Loucy (cell line): Measurements from ENCODE around the gene NR1H3.

Experiments used
- H2AFZ ChIP-seq: fragments of 200-600 bp; sonication (generic); 2 replicates; pipeline ENCODE4 v1.6.0; 2016; ENCODE audit warnings: antibody characterized with exemption, mild to moderate bottlenecking, low read length, moderate library complexity
- H3F3A ChIP-seq: fragments of 200-600 bp; 2 replicates; pipeline ENCODE4 v1.6.0; 2016; ENCODE audit warnings: antibody characterized with exemption, low read depth, mild to moderate bottlenecking
- H3K27me3 ChIP-seq: fragments of 200-600 bp; sonication (generic); 2 replicates; pipeline ENCODE4 v1.6.1; 2014; ENCODE audit warnings: low read length, mild to moderate bottlenecking; ENCODE audit not compliant: insufficient read depth, poor library complexity, severe bottlenecking
- H3K36me3 ChIP-seq: fragments of 200-600 bp; sonication (generic); 2 replicates; pipeline ENCODE4 v1.6.1; 2016; ENCODE audit warnings: low read length; ENCODE audit not compliant: insufficient read depth
- H3K4me1 ChIP-seq: fragments of 200-600 bp; sonication (generic); 2 replicates; pipeline ENCODE4 v1.5.1; 2014; ENCODE audit warnings: low read length, mild to moderate bottlenecking; ENCODE audit not compliant: insufficient read depth, poor library complexity, severe bottlenecking
- H3K4me2 ChIP-seq: fragments of 200-600 bp; sonication (generic); 2 replicates; pipeline ENCODE4 v1.6.0; 2014; ENCODE audit warnings: antibody characterized with exemption, low read length, low read depth, mild to moderate bottlenecking; ENCODE audit not compliant: poor library complexity, severe bottlenecking
- H3K4me3 ChIP-seq: fragments of 200-600 bp; sonication (generic); 2 replicates; pipeline ENCODE4 v1.5.1; 2014; ENCODE audit warnings: low read length, mild to moderate bottlenecking, mixed read lengths; ENCODE audit not compliant: poor library complexity, severe bottlenecking
- H3K79me2 ChIP-seq: fragments of 200-600 bp; sonication (generic); 2 replicates; pipeline ENCODE4 v1.6.1; 2014; ENCODE audit warnings: low read length; ENCODE audit not compliant: insufficient read depth
- H3K9ac ChIP-seq: fragments of 200-600 bp; sonication (generic); 2 replicates; pipeline ENCODE4 v1.6.0; 2014; ENCODE audit warnings: mild to moderate bottlenecking, low read depth, low read length, moderate library complexity; ENCODE audit not compliant: poor library complexity, severe bottlenecking
- H3K9me2 ChIP-seq: fragments of 200-600 bp; sonication (generic); replicated peaks from 2 replicates; pipeline ENCODE4 v1.6.1; 2016; ENCODE audit warnings: low read depth, low read length, mixed read lengths
- H3K9me3 ChIP-seq: fragments of 200-600 bp; sonication (generic); 2 replicates; pipeline ENCODE4 v1.6.1; 2014; ENCODE audit warnings: mild to moderate bottlenecking, antibody characterized with exemption, low read length, low read depth; ENCODE audit not compliant: insufficient read depth
- H4K20me1 ChIP-seq: fragments of 200-600 bp; sonication (generic); 2 replicates; pipeline ENCODE4 v1.6.0; 2014; ENCODE audit warnings: antibody characterized with exemption, low read length, mild to moderate bottlenecking; ENCODE audit not compliant: insufficient read depth, poor library complexity, severe bottlenecking
- EZH2phosphoT487 ChIP-seq: fragments of 200-600 bp; IDR thresholded peaks from 2 replicates; pipeline ENCODE4 v1.6.1; 2018; ENCODE audit warnings: antibody characterized with exemption, mild to moderate bottlenecking, moderate library complexity, borderline replicate concordance
- TF ChIP-seq, protein P1 (sequence below): fragments of 200-600 bp; sonication (generic); conservative IDR thresholded peaks from 2 replicates; pipeline ENCODE4 v1.5.1; 2014; ENCODE audit warnings: mild to moderate bottlenecking, antibody characterized with exemption, low read length

NR1H3 gene

DNA sequence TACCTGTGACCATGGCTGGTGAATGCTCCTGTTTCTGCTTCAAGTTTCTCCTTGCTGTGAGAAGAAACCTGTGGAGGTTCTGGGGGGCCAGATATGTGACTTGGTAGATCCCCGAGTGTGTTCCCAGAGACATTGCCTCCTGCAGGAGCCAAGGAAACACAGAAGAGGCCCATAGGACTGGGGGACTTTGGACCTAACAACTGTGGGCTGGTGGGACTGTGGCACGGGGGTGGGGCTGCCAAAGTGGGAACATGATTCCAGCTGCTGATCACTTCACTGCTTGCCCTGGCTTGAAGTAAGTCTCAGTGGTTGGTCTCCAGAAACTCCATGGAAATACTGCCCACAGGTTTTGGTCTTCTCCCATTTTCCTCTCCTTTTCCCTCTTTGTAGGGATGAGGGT is 4.1 kb upstream of the NR1H3 start:
- Histone ChIP-seq H3K36me3 (no peaks in the 10 kb centered on the region), H3K27me3 (no peaks in the 10 kb centered on the region), H4K20me1 (no peaks in the 10 kb centered on the region), H3K9me3 (no peaks in the 10 kb centered on the region), H3K9me2 (no peaks in the 10 kb centered on the region), H3F3A (no peaks in the 10 kb centered on the region), H3K9ac (no peak overlapping the region), H3K4me2 (no peak overlapping the region), H3K4me3 (no peak overlapping the region), H3K4me1 (peaks cover 18% of the 10 kb centered on the region), H3K79me2 (peaks cover 14% of the 10 kb centered on the region), H2AFZ (no peak overlapping the region)
- TF ChIP-seq EZH2phosphoT487, result no peak
- TF ChIP-seq, protein P1, sequence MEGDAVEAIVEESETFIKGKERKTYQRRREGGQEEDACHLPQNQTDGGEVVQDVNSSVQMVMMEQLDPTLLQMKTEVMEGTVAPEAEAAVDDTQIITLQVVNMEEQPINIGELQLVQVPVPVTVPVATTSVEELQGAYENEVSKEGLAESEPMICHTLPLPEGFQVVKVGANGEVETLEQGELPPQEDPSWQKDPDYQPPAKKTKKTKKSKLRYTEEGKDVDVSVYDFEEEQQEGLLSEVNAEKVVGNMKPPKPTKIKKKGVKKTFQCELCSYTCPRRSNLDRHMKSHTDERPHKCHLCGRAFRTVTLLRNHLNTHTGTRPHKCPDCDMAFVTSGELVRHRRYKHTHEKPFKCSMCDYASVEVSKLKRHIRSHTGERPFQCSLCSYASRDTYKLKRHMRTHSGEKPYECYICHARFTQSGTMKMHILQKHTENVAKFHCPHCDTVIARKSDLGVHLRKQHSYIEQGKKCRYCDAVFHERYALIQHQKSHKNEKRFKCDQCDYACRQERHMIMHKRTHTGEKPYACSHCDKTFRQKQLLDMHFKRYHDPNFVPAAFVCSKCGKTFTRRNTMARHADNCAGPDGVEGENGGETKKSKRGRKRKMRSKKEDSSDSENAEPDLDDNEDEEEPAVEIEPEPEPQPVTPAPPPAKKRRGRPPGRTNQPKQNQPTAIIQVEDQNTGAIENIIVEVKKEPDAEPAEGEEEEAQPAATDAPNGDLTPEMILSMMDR, result no peak

GRCh38 chr11:47254386-47254785 is 3.4 kb upstream of the NR1H3 start:
- no peak overlapping the region for H3K4me2 ChIP-seq
- peaks cover 21% of the 10 kb centered on the region for H3K4me1 ChIP-seq
- no peak overlapping the region for H2AFZ ChIP-seq
- H3K36me3 ChIP-seq, result no peaks in the 10 kb centered on the region
- peaks cover 10% of the 10 kb centered on the region for H3K79me2 ChIP-seq
- no peak overlapping the region for H3K9ac ChIP-seq
- no peaks in the 10 kb centered on the region for H3F3A ChIP-seq
- H3K9me2 ChIP-seq, result no peaks in the 10 kb centered on the region
- H4K20me1 ChIP-seq, result no peaks in the 10 kb centered on the region
- no peaks in the 10 kb centered on the region for H3K27me3 ChIP-seq
- no peaks in the 10 kb centered on the region for H3K9me3 ChIP-seq
- no peak for TF ChIP-seq EZH2phosphoT487
- TF ChIP-seq, protein P1, result no peak
- no peak overlapping the region for H3K4me3 ChIP-seq

GRCh38 chr11:47256374-47256773 is 1.4 kb upstream of the NR1H3 start:
- Histone ChIP-seq H3K4me1 (peaks cover 24% of the 10 kb centered on the region), H2AFZ (no peak overlapping the region), H3K4me3 (no peak overlapping the region), H3K4me2 (no peak overlapping the region), H3K36me3 (no peaks in the 10 kb centered on the region), H3K9me2 (no peaks in the 10 kb centered on the region), H3F3A (no peaks in the 10 kb centered on the region), H3K27me3 (no peaks in the 10 kb centered on the region), H3K79me2 (no peaks in the 10 kb centered on the region), H3K9me3 (no peaks in the 10 kb centered on the region), H4K20me1 (no peaks in the 10 kb centered on the region), H3K9ac (no peak overlapping the region)
- TF ChIP-seq, protein P1, result no peak
- no peak for TF ChIP-seq EZH2phosphoT487
